Effector CD4-positive, alpha-beta T cell (primary cell): ENCODE data around the gene DTD2.
"Not testable (repeated sequence)": the region's sequence is repeated elsewhere in the genome, so short reads cannot be mapped to it uniquely, and the experiment has no call there.

ENCODE experiments used
- DNase-seq: peaks from one replicate; pipeline ENCODE4 v3.0.0-alpha.2; 2020
- total RNA-seq: gene quantifications from one replicate; lab custom pipeline; 2026; lab: John Stamatoyannopoulos, UW

DTD2 gene
- total RNA-seq: 11.3 reads per million, percentile 34 among the genes with 10 or more reads in this experiment

- peak; percentile 89 for DNase-seq
Observed at GRCh38 chr14:31456841-31457664, at the start of gene DTD2. Gene DTD2, minus strand, starts transcription at chr14:31457506. Its CDS starts 113 bp downstream, at chr14:31457393.

- no peak for DNase-seq
Observed at GRCh38 chr14:31505411-31505810, 48.1 kb upstream of the DTD2 start.

- DNase-seq: no peak
Observed at GRCh38 chr14:31501870-31502269, 44.6 kb upstream of the DTD2 start.

- no peak for DNase-seq
Observed at GRCh38 chr14:31492759-31493498, 35.6 kb upstream of the DTD2 start.

DNA sequence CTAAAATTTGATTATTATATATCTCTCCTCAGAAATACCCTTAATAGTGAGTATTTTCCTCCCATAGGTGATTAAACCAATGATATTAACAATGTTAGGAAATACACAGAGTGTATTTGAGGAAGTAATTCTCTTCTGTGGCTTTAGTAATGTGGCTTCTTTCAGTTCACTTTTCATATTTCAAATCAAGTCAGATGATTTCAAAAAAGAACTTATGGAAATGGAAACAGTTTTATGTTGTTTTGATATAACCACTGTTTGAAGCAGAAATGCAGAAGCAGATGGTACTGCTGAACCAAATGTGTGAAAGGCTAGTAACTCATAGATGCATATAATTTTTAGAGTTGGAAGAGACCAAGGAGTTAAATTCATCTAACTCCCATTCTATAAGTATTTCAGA, 32.4 kb upstream of the DTD2 start:
- DNase-seq: no peak

DNA sequence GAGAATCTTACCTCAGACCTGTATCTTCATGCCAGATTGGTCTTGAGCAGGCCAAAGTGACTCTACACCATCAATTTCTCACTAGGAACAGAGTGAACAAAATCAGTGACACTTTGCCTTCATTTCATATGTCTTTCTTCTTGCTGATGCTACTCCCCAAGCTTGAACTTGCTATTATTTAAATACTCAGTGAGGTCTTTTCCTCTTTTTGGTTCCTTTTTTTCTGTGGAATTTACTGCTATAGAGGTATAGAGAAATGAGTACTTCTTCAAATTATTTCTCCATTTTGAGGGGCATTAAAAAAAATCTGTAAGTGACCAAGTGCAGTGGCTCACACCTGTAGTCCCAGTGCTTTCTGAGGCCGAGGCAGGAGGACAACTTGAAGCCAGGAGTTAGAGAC, 30.6 kb upstream of the DTD2 start, which contains the start of gene GPR33:
Gene GPR33 (minus strand): TSS at position 154 of the 400 bp plus-strand sequence. CDS start 4,074 bp downstream, outside the sequence.
- no peak for DNase-seq

DNA sequence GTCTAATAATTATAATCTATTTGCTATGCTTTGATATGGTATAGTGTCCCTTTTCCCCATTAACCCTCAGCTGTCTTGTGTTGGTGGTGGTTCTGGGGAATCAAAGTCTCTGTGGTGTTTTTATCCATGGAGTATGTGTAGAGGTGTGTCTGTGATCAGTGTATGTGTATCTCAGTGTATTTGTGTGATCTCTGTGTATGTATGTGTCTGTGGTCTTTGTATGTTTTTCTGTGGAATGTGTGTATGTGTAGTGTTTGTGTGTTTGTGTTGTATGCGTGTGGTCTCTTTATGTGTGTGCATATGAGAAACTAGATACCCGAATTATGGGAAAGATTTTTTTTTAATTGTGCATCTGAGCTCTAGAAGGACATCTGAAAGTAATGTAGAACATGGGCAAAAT, 29.5 kb upstream of the DTD2 start:
- no peak for DNase-seq

DNA sequence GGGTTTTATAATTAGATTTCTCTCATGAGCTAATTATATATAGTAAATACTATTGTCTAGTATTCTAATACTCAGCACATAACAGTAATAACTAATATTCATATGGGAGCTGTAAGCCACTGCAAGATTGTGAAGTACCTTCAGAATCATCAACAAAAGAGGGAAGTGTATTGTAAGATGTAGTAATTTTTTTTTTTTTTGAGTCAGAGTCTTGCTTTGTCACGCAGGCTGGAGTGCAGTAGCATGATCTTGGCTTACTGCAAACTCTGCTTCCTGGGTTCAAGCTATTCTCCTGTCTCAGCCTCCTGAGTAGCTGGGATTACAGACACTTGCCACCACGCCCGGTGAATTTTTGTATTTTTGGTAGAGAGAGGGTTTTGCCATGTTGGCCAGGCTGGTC, 27.4 kb upstream of the DTD2 start:
- DNase-seq: no peak

DNA sequence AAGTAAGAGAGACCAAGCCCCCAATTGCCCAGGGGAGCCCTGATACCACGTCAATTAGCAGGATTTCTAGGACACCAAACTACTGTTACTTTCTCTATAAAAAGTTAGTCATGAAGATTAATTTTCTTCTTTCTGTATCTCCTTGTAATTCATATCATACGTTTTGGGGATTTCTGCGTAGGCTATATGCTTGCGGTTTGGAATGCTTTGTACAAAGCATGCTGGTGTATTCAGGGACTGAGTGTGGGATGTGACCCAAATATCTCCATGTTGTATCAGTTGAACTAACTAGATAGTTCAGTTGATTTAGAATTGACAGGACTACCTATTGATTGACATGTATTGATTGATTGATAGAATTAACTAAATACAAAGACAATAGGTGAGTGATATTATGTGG, 22.9 kb upstream of the DTD2 start:
- DNase-seq: no peak

DNA sequence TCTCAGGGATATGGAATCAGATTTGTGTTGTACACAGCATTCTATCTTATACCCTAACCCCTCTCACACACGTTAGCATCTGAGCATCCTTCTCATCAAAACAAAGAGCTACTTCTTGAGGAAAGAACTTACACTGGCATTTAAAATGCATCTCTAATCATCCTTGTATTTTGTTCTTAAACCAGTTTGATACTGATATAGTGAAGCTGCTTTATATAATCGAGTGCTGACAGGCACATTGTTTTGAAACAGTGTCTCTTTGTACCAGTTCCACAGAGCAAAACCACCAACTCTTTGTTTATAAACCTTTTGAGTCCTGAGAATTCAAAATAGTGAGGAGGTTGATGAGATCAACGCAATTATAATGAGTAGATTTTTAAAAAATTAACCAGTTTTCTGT, 21.7 kb upstream of the DTD2 start:
- no peak for DNase-seq

DNA sequence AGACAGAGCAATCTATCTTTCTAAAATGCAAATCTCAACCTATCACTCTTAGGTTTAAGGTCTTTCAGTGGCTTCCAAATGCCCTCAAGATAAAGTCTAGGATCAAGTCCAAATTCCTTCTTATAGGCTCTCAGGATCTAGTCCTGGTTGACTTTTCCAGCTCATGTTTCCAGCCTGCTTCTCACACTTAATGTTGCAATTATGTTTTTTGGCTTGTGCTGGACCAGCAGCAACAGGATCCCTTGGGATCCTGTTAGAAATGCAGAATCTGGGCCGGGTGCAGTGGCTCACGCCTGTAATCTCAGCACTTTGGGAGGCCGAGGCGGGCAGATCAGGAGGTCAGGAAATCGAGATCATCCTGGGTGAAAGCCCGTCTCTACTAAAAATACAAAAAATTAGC, 19.9 kb upstream of the DTD2 start:
- DNase-seq: no peak

- no peak for DNase-seq
Observed at GRCh38 chr14:31476131-31476866, 19.0 kb upstream of the DTD2 start.

GRCh38 chr14:31466554-31466953, 9.2 kb upstream of the DTD2 start:
- DNase-seq: no peak

GRCh38 chr14:31465111-31465510, 7.8 kb upstream of the DTD2 start:
- DNase-seq: no peak

GRCh38 chr14:31462450-31462849, 5.1 kb upstream of the DTD2 start:
- not testable (repeated sequence) for DNase-seq

DNA sequence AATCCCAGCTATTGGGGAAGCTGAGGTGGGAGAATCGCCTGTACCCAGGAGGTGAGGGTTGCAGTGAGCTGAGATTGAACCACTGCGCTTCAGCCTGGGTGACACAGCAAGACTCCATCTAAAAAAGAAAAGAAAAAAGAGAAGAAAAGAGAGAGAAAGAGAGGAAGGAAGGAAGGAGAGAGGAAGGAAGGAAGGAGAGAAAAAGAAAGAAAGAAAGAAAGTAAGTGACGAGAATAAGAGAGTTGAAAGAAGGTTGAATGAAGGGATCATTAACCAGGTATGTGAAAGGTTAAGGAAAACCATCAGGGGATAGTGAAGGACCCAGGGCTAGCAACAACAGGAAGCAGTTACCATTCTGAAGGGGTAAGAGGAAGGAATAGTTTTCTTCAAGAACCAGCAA, 4.2 kb upstream of the DTD2 start:
- no peak for DNase-seq

DNA sequence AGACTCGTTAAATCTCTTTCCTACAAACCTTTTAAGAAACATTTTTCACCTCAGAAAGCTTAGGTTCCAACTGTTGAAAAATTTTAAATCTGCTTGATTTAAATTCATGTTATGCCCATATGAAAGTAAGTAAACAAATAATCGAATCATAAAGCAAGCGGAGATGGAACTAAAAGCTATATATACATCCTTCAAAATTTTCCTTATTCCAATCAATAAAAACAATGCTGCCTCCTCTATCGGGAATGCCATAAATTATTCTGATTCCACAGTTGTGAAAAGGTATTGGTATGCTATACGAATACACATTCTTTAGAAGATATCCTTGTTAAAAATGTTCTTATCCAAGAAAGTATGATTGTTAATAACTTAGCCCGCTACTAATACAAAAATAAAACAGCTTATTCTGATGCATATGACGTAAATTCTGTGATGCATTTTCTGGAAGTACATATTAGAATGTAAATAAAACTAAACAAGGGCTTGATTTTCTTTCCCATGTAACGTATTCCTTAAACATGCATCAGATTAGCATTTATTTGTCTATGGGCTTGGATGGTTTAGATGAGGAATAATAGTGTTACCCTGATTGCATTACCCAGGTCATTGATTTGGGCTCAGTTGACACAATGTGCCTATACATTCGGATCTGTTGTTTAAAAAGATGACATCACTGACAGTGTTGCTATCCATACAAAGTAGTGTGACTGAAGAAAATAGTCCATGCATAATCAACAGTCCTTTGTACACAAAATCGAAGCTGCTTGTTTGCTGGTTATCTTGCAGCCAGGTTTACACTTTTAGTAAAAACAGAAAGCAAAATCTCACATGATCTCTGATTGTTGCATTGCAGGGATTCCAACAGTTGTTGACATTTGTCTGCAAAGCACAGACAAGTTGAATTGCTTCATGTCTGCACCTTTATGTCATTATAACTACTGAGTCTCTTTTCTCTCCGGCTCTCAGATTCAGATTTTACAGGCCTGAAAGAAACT, 656 bp upstream of the DTD2 start:
- DNase-seq: no peak

DNA sequence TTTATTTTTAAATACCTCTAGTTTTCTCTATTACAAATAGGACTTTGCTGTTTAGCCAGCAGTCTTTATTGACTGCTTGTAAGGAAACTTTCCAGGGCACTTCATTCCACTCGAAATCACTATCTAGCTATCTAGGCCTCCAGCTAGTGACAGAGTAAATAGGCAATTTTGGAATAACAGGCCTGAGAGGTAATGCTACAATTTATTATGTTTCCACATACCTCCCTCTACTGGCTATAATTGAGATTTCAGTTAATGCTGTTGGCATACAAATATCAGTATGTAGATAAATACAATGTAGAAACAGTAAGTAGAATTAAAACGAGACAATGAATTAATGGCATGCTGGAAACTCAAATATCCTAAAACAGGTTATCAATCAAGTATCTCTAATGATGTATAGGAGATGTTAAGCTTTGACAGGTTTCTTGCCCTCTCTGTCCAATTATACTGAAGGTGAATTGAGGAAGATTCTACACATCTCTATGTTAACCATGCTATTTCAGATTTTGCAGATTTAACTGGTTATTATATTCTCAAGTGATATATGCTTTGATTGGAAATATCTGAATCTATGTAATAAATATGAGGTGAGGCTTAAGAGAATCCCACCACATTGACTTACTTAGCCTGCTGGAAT, 7.2 kb downstream of the DTD2 start:
- no peak for DNase-seq

- DNase-seq: no peak
Observed at GRCh38 chr14:31449136-31449535, 8.2 kb downstream of the DTD2 start.

DNA sequence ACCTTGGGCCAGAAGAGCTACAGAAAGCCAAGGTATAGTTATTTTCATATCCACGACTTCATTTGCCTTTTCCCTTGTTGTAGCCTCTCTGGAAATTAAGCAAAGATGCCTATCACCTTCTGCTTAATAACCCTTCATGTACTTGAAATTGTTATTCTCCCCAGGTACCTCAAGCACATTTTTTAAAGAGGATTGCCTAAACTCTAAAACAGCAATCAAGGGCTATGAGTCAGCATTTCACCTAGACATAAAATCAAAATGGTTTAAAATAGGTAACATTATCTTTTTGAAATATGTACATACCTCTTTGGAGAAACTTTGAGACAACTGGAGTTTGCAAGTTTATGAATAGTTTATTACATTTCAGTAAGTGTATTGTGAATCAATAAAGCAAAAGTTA, 11.6 kb downstream of the DTD2 start:
- no peak for DNase-seq

GRCh38 chr14:31442284-31442683, 15.0 kb downstream of the DTD2 start:
- no peak for DNase-seq
